Colonic mucosa (tissue), 4 donors: ENCODE results near the gene LYPD4. TPM values are rescaled to one million over a fixed set of nuclear protein-coding genes. Genes with fewer than 3 reads are reported as not detected.

ENCODE experiments used
- DNase-seq: peaks from one replicate; pipeline ENCODE4 v3.0.0-alpha.2; 2020
- H3K27ac ChIP-seq: fragments of 200-600 bp; one replicate; pipeline ENCODE4 v1.8.0; 2021
- H3K27me3 ChIP-seq: fragments of 200-600 bp; one replicate; pipeline ENCODE4 v1.8.0; 2021
- H3K36me3 ChIP-seq: fragments of 200-600 bp; one replicate; pipeline ENCODE4 v1.8.0; 2021
- H3K4me1 ChIP-seq: fragments of 200-600 bp; one replicate; pipeline ENCODE4 v1.8.0; 2021; ENCODE audit warnings: mild to moderate bottlenecking
- H3K4me3 ChIP-seq: fragments of 200-600 bp; one replicate; pipeline ENCODE4 v1.8.0; 2021
- H3K9ac ChIP-seq, 2 donors: one replicate each; pipeline ENCODE4 v1.7.0; 2013; ENCODE audit warnings: control low read depth in 2 of 2, low read depth in 2 of 2, low read length in 2 of 2
- H3K9me3 ChIP-seq: fragments of 200-600 bp; one replicate; pipeline ENCODE4 v1.8.0; 2021
- CTCF ChIP-seq: fragments of 200-600 bp; IDR thresholded peaks from one replicate; pipeline ENCODE4 v1.8.0; 2022; ENCODE audit warnings: antibody characterized with exemption, mild to moderate bottlenecking
- intact Hi-C: fragments of 100-400 bp; cut with DNase I; formaldehyde crosslinking; loops from one replicate; pipeline ENCODE4 v1.14.1; 2022
- total RNA-seq, 2 donors: library from RNA; stranded (reverse); fragmentation: NEBNext Ultra II Directional in 1 of 2; extraction: Animal tissue kit (Norgen Biotek cat#: 25700) in 1 of 2; gene quantifications; one replicate each; pipeline ENCODE4 v1.2.1, GENCODE V29; 2021
- donor health status: healthy.
- donor health status: DM: no; HTN: no; CAD: no.
- donor health status: DM: no; HTN: no; CAD: no.

LYPD4 gene
- total RNA-seq, 2 donors from 2014 or later = not detected

GRCh38 chr19:41882568-41883462 lies 38.3 kb upstream of the LYPD4 start, which contains the start of gene ARHGEF1:
Gene ARHGEF1 (plus strand): TSS chr19:41883184. CDS start chr19:41888083, 4,899 bp downstream.
- H3K36me3 ChIP-seq = no peaks in the 10 kb centered on the region
- peak within 1 kb of the TSS; percentile 84 to 92 for H3K9ac ChIP-seq
- peak within 1 kb of the TSS; percentile 79 for H3K4me3 ChIP-seq
- intact Hi-C loops = no loop called here
- H3K27me3 ChIP-seq = no peaks in the 10 kb centered on the region
- no peak for TF ChIP-seq CTCF
- peak within 1 kb of the TSS; percentile 88 for H3K27ac ChIP-seq
- DNase-seq = peak; percentile 63
- peaks cover 19% of the 10 kb centered on the region for H3K4me1 ChIP-seq
- no peaks in the 10 kb centered on the region for H3K9me3 ChIP-seq

GRCh38 chr19:41880329-41880708 lies 35.8 kb upstream of the LYPD4 start:
- no peaks in the 10 kb centered on the region for H3K36me3 ChIP-seq
- no peak for DNase-seq
- intact Hi-C loops = no loop called here
- no peaks in the 10 kb centered on the region for H3K27me3 ChIP-seq
- H3K9me3 ChIP-seq = no peaks in the 10 kb centered on the region
- H3K4me1 ChIP-seq = no peaks in the 10 kb centered on the region
- no peak overlapping the region for H3K27ac ChIP-seq
- H3K9ac ChIP-seq = no peak overlapping the region
- no peak for TF ChIP-seq CTCF
- no peak overlapping the region for H3K4me3 ChIP-seq

- H3K27me3 ChIP-seq = no peaks in the 10 kb centered on the region
Measured at GRCh38 chr19:41879670-41880328, 35.3 kb upstream of the LYPD4 start.

GRCh38 chr19:41879080-41879479 lies 34.6 kb upstream of the LYPD4 start:
- no peak overlapping the region for H3K27ac ChIP-seq
- H3K4me3 ChIP-seq = no peak overlapping the region
- no peaks in the 10 kb centered on the region for H3K36me3 ChIP-seq
- no peak for TF ChIP-seq CTCF
- H3K4me1 ChIP-seq = no peaks in the 10 kb centered on the region
- H3K9me3 ChIP-seq = no peaks in the 10 kb centered on the region
- DNase-seq = no peak
- intact Hi-C loops = no loop called here
- H3K9ac ChIP-seq = no peak overlapping the region
- no peaks in the 10 kb centered on the region for H3K27me3 ChIP-seq

More at GRCh38 chr19:41879670-41880328, 35.3 kb upstream of the LYPD4 start:
- TF ChIP-seq CTCF = no peak
- intact Hi-C loops = no loop called here
- H3K9me3 ChIP-seq = no peaks in the 10 kb centered on the region
- no peak overlapping the region for H3K9ac ChIP-seq
- no peaks in the 10 kb centered on the region for H3K36me3 ChIP-seq
- DNase-seq = no peak
- H3K27ac ChIP-seq = no peak overlapping the region
- no peaks in the 10 kb centered on the region for H3K4me1 ChIP-seq
- no peak overlapping the region for H3K4me3 ChIP-seq

- intact Hi-C loops = no loop called here
- no peak for DNase-seq
- H3K9ac ChIP-seq = peak overlapping the region; percentile 40 to 43
- H3K36me3 ChIP-seq = no peaks in the 10 kb centered on the region
- no peak for TF ChIP-seq CTCF
- H3K27ac ChIP-seq = no peak overlapping the region
- H3K27me3 ChIP-seq = no peaks in the 10 kb centered on the region
- no peaks in the 10 kb centered on the region for H3K9me3 ChIP-seq
- no peak overlapping the region for H3K4me3 ChIP-seq
- H3K4me1 ChIP-seq = no peaks in the 10 kb centered on the region
Measured at GRCh38 chr19:41877916-41878905, 33.7 kb upstream of the LYPD4 start.
